ENCODE data around the gene CTNNA1.

Gene CTNNA1

DNA sequence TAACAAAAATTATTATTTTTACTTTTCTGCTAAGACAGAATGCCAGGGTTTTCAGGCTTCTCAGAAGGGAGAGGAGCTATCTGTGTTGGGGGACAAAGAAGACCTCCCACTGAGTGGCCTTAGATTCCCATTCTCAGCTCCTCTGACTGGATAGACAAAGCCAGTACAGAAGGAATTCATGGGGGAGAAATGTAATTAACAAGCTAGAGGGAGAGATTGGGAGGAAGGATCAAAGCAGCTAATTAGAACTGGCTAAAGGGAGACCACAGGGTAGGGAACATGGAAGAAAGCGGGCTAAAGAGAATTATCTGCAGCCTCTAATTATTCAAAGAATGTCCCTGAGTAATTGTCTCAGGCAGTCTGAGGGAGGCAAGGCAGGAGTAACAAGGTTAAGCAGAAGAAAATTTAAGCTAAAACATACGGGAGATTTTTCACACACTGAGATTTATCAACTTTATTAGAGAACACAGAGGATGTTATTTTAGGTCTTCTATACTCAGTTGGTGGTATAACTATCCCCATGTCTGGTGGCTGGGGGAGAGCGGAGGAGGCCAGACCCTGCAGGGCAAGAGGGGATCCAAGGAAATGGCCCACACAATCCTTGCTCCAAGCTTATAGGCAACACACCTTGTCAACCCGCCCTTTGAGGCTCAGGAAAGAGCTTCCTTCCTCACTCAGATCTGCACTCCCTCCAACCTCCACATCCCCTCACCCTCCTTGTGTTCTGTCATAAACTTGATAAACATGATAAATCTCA lies 209.6 kb downstream of the CTNNA1 start:
- DNase-seq = peak in 1 of 58 donors; percentile 26

DNA sequence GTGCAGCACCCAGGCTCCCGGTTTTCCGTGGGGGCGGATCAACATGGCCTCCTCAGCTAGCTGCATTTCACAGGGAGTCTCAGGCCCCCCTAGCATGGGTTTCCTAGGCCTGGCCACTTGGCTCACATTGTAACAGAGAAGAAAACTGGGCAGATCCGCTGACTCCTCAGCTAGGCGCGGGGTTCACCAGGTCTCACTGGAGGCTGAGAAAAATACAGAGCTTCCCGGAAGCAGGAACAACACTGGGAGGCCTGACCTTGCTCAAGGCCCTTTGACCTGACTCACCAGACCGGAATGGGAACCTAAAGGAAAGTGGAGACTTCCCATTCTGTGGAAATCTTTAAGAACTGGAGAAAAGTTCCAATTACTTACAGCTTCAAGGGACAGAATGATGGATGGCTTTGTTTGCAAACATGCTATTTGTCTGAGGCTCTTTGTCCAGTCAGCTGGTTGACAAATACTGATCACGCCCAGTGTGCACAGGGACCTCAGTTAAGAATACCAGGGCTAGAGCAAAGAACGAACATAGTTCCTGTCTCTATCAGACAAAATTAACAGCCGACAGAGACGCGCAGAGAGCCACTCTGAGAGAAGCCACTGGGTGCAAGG lies 210.6 kb downstream of the CTNNA1 start:
- no peak for DNase-seq

DNA sequence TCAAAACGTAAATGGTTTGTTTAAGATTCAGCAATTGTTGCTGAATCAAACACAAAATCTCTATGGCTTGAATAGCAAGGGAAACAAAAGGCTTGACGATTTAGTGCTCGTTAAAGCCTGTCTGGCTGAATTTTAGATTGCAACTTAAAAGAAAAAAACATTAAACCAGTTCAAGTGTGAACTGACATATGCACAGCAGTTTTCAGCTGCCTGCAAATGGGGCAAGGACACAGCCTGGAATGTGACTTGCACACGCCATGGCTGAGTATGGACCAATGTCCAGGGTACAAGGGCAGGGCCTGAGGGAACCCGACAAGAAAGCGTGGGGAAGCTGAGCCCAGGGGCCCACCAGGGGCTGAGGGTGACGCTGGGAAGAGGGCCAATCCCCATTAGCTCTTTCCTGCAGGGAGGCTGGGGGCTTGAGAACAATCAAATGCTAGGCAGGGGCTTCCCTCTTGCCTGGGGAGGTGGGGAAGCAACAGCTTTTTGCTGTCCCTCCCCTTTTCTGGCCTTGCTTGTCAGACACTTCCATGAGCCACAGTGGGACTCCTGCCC lies 211.5 kb downstream of the CTNNA1 start:
- no peak for DNase-seq

DNA sequence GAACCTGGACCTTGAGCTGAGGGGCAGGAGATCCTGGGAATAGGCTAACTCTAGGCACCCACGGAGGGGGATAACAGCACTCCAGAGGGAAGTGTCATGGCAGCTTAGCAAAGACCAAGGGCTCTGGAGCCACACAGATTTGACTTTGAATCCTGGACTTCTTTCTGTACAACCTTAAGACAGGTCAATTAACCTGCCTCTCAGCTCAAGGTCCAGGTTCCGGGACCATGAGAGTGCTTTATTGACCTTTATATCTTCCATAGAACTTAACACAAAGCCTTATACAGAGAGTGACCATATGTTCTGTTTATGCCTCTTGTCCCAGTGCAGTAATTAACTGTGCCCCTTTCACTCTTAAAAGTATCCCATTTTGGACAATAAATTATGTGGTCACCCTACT lies 212.4 kb downstream of the CTNNA1 start:
- no peak for DNase-seq

DNA sequence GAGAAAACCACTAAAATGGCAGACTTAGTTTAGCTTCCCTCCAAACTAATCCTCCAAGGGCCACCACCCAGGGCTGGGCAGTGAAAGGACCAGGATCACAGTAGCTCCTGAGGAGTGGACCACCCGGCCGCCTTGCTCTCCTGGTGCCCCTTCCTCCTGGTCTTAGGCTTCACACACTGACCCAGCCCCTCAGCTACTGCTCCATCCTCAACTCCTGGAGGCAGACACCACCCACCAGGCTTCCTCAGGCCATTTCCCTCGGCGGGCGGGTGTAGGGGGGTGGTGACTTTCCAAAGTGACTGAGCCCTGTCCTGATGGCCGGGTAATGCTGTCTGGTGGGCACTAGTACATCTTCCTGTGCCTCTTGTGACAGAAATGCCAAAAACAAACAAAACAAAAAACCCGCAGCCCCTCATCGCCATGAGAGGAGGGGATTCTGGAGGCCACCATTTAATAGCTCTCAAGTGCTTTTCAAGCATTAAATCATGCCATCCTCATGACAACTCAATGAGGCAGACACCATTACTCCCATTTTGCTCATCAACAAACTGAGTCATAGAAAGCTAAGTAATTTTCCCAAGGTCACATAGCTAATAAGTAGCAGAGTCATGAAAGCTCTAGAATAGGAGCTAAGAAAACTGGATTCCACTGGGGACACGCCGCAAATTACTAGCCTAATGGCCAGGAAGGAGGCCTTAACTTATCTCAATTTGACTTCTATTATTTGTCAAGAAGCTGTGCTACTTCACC lies 213.2 kb downstream of the CTNNA1 start:
- no peak for DNase-seq

DNA sequence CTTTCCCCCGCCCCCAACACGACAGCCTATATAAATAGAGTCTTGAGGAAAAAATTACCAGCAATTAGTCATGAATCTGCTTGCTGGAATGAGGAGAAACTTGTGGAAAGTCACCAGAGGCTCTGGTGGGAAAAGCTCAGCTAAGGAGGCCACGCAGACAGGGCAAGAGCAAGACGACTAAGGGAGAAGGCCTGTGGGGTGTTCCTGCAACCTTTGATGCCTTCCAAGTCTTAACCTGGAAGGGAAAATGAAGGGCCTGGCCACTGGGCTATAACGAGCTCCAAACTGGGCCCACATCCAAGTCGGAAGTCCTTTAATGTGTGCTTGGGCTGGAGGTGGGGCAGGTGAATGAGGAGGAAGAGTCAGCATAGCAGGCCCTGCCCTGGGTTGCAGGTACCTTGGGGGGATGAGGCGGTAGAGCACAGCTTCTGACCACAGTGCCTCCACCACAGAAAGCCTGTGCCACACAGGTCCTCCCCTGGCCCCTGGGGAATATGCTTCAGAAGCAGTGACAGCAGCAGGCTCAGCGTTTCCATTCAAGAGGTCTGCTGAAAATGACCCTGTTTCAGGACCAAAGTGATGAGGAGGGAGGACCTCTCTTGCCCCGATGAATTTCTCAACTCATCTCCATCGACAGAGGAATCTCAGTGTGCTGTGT lies 214.7 kb downstream of the CTNNA1 start:
- no peak for DNase-seq

DNA sequence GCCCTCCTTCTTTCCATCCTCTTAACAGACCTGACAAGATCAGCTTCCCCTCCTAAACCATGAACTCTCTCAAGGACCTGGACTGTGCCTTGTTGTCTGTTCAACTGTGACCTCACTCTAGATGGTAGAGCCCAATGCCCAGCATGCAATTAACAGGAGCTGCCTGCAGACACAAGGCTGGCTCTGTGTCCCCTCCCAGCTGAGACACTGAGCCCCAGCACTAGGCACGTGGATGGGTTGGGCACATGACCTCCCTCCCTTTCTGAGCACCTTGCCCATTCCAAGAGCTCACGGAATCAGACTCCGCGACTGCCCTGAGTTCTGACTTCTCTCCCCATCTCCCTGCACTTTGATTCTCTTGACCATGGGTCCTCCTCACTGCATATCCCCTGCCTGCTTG lies 215.4 kb downstream of the CTNNA1 start:
- DNase-seq = peak in 11 of 58 donors; percentile 17 to 70 (median 54)

DNA sequence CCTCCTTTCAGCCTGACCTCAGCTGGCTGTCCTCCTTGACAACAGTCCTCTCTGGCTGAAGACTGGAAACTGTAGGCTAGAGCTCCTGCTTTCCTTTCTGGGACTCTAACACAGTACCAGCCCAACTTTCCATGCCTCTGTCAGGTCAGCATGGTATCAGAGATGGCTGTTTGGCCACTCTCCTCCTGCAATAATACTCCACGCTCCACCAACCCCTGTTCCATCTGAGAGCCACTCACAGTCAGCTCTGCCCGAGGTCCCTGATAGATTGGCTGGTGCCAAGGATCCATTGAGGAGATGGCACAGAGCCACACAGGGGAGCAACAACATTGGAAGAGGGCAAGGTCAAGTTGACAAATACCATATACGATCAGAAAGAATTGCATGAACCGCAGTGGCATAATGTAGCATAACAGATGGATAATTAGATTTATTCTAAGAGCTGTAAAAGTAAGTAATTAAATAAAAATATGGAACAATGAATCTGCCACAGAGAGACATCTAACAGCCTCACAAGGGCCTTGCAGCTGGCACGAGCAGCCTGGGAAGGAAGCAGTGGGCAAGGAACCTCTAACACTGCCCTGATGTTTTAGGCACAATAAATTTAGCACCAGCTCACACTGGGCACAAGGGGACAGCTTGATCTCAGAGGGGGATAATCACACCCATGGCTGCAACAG lies 216.2 kb downstream of the CTNNA1 start:
- no peak for DNase-seq

DNA sequence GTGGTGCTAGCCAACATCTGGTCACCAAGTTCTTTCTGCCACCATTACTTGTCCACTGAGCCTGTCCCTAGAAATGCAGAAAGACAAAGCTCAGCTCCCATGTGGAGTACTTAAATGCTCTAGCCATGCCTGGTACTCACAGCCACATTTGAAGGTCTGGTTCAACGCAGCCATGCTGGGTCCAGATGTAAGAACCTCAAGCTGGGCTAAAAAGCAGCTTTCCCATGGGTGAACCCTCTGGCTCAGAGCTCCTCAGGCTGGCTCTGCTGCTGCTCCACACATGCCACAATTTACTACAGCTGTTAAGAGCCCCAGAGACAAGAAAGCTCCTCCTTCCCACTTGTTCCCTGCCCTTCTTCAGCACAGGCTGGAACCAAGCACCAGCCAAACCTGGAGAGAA lies 219.0 kb downstream of the CTNNA1 start:
- no peak for DNase-seq

DNA sequence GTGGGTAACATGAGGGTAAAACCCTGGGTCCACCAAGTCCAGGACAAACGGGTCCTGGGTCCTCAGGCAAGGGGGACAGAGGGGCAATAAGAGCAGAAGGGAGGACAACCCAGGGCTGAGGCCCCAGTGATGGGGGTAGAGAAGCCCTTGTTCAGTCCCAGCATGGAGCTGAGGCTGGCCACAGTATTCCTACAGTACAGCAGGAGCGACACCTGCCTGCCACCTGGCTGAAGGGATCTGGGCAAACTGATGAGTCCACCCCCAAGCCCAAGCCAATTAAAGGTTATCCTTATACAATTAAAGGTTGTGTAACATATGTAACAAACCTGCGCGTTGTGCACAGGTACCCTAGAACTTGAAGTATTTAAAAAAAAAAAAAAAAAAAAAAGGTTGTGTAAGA lies 219.6 kb downstream of the CTNNA1 start:
- no peak for DNase-seq

DNA sequence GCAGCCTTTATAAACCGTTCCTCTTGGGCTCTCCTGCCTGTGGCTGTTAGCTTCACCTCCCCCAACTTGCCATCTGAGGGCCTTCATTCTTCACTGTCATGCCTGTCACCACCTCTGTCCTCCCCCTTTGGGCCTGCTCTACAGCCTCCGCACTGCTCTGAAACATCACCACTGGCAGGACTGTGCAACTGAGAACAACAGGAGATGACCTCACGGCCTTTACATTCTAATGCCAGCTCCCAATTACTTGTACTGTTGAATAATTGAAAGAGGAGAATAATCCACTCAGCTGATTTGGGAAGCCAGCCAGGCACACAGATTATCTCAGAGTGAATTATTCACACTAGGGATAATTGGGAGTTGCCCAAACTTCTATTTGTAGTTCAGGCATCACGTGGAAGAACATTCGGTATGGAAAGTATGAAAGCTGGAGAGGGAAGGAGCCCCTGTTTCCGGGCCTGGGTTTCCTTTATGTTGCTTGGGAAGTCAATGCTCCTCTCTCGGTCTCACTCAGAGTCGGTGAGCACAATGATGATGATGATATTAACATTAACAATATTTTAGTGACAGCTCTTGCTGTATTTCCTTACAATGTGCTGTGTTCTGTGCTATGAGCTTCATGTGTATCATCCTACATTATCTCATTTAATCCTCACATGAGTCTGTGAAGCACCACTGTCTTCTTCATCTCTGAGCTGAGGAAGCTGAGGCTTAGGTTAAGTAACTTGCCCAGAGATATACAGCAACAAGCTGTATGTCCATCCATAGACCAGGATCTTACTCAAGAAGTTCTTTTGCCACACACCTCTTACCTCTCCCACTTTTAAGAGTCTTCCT lies 221.2 kb downstream of the CTNNA1 start:
- peak in 36 of 58 donors; percentile 28 to 85 (median 57) for DNase-seq

DNA sequence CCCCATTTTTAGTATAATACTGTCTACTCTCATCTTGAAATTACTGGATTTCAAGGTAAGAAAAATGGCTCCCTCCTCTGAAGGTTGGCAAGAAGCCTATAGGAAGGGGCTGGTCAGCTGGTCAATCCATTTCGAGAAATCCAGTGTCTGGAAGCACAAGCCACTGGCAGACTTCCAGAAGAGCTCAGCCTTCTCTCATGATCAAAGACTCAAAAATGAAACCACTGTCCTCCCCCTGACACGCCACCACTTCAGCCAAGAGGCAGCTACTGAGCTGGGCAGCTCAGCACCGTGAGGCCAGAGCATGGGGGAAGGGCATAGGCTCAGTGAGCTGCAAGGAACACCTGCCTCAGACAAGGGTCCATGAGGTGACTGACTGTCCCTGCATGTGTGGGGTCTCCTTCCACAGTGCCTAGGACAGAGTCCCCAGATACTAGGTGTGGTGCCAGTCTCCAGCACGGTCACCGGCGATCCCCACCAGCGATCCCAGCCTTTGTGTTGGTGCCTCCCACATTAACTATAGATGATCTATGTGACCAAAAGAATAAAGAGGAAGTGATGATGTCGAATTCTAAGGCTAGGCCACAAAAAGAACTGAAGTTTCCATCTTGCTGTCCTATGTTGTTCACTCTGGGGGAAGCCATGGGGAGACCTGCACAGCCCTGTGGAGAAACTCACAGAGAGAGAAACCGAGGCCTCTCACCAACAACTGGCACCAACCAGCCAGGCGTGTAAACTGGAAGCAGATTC lies 222.0 kb downstream of the CTNNA1 start:
- DNase-seq = peak in 15 of 58 donors; percentile 21 to 83 (median 38)

DNA sequence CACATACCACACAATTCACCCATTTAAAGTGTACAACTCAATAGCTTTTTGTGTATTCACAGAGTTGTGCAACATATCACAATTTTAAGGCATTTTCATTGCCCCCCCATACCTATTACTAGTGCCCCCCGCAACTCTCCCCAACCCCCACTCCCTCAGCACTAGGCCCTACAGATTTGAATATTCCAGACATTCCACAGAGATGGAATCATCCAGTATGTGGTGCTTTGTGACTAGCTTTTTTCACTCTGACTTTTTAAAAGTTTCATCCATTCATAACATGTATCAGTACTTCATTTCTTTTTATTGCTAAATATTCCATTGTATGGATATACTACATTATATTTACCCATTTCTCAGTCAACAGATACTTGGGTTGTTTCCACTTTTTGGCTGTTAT lies 224.9 kb downstream of the CTNNA1 start:
- no peak for DNase-seq

DNA sequence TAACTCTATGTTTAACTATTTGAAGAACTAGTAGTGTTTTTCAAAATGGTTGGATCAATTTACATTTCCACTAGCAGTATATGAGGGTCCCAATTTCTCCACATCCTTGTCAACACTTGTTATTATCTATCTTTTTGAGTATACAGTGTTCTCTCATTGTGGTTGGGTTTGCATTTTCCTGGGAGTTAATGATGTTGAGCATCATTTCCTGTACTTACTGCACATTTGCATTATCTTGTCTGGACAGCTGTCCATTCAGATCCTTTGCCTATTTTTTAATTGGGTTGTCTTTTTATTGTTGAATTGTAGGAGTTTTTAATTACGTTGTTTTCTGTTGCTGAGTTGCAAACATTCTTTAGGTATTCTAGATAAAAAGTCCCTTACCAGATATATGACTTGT lies 225.4 kb downstream of the CTNNA1 start:
- DNase-seq = no peak

DNA sequence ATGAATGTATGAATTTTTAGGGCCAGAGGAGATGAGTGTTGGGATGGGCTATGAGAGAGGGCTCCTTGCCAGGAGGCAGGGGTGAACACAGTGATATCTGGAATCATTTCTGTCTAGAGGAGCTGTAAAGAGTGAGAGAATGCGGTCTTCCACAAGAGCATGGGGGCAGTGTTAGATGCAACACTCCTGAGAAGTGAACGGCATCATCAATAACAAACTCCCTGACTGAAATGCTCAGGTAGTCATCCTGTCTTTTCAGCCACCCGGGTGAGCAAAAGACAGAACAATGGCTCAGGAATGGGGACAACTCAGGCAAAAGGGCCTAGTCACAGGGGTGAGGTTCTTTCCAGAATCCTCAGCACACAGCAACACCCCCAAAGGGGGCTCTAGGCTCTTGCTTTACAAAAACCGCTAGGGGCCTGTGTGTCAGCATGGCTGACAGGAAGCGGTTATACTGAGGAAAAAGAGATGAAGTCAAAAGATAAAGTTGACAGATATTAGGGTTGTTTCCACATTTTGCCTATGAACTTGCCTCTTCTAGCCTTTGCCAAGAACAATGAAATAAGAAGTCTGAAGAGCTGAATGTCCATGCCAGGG lies 226.6 kb downstream of the CTNNA1 start:
- no peak for DNase-seq

DNA sequence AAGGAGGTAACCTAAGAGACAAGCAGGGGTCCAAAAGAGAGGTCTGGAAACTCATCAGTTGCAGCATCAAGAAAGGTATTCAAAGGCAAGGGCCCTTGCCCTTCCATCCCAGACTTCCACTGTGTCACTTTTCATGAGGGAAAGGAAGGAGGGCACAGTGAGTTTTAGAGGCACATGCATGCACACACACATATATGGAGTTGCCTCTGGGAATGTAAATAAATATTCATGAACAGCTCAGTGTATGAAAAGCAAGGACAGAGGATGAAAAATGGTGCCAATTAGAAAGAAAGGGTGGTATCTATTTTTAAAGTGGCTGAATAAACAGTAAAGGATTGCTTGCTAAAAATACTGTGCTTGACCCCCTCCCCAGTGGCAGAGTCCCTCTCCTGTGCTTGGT lies 227.2 kb downstream of the CTNNA1 start:
- DNase-seq = no peak

DNA sequence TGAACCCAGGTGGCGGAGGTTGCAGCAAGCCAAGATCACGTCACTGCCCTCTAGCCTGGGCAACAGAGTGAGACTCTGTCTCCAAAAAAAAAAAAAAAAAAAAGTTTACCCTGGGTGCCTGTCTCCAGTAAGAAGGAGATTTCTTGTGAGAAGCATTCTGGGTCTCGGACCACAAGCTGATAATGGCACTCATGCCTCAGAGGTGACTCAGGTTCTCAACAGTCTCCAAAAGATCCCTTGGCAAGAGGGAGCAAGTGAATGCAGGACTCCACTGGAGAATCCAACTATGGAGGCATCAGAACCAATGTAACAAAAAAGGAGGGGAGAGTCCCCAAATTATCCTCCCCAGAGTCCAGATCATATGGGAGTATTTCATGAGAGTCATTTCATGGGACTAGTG lies 227.9 kb downstream of the CTNNA1 start:
- no peak for DNase-seq

DNA sequence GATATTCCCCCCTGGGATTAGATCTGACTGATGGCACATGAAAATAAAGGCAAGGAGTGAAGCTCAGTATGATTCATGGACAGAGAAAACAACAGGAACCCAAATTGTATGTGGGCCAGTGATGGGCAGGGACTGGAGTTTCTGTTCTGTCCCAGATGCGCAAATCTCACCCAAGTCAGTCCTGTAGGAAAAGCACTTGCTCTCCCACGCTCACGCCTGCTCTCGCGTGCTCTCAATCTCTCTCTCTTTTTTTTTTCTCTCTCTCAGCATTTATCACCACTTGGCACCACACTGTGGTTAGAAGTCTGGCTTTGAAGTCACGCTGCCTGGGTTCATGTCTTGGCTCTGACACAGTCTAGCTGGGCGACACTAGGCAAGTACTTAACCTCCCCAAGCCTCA lies 228.4 kb downstream of the CTNNA1 start:
- DNase-seq = peak in 8 of 58 donors; percentile 20 to 54 (median 34)

DNA sequence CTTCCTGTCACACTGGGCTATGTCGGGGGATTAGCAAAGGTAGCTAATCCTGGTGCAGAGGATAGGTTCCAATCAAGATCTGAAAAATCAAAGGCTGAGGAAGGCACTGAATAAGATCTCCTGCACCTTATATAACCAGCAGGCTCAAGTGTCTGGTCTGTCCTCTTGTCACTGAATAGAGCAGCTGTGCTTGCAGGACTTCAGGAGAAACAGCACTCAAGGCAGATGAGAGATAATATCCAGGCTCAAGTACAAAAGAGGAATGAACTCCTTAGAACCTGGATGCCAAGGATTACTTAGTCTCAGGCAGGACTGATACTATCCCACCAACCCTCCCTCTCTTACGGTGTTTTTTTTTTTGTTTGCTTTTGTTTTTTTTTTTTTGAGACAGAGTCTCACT lies 230.8 kb downstream of the CTNNA1 start:
- no peak for DNase-seq

Data from anterior cingulate cortex (tissue), 58 donors.